ENCODE data around the gene ATF2.
"Not testable (repeated sequence)": the region's sequence is repeated elsewhere in the genome, so short reads cannot be mapped to it uniquely, and the experiment has no call there.

Gene ATF2

DNA sequence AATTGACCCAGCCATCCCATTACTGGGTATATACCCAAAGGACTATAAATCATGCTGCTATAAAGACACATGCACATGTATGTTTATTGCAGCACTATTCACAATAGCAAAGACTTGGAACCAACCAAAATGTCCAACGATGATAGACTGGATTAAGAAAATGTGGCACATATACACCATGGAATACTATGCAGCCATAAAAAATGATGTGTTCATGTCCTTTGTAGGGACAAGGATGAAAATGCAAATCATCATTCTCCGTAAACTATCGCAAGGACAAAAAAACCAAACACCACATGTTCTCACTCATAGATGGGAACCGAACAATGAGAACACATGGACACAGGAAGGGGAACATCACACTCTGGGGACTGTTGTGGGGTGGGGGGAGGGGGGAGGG is 83.9 kb downstream of the ATF2 start:
- not testable (repeated sequence) for DNase-seq (ENCODE audit: low spot score)

DNA sequence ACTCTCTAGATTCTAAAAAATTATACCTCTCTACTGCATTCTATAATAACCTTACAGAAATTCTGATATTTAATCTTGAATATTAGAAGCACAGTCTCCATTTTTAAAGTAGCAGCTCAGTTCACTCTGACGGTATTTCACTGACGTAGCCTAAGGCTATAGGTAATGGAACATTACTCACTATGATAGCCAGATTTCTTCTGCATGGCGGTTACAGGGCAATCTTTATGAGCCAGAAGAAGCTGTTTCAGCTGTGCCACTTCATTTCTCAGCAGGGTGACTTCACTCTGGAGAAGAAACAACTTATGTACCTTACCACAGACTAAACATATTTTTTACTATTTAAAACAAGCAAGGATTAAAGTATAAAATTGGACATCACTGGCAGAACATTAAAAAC is 87.5 kb downstream of the ATF2 start:
- no peak for DNase-seq (ENCODE audit: low spot score)

DNA sequence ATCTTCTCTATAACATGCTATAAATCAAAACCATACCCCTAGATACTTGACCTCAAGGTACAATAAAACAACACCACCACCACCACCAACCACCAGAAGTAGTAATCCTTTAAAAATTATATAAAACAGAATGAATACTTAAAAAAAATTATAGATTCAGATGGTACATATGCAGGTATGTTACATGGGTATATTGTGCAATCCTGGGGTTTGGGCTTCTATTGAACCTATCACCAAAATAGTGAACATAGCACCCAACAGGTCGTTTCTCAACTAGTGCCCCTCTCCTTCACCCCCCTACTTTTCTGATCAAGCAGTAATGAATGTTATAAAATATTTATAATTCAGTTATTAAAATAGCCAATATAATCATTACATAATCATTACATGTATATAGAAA is 91.7 kb downstream of the ATF2 start:
- no peak for DNase-seq (ENCODE audit: low spot score)

DNA sequence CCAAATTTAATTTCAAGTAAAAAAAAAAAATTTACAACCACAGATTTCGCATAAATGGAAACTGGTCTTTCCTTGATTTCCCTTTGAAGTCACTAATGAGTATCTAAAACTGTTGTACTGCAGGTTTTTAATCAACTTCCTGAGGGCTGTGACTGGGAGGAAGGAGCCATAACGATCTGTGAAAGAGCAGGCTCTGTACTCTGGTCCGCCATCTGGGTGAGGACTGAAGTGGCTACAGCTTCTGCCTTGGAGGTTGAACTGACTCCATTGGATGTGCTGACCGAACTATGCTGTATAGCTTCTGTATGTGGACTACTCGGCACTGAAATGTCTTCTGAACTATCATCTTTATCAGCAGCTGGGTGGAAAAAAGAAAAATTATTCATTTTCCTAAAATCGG is 93.5 kb downstream of the ATF2 start:
- no peak for DNase-seq (ENCODE audit: low spot score)

DNA sequence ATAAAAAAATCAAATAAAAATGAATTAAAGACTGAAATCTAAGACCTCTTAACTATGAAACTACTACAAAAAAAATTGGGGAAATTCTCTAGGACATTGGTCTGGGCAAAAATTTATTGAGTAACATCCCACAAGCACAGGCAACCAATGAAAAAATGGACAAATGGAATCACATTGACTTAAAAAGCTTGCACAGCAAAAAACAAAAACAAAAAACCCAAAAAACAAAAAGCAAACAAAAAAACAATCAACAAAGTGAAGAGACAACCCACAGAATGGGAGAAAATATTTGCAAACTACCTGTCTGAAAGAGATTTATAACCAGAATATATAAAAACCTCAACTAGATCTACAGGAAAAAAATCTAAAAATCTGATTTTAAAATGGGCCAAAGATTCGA is 99.5 kb downstream of the ATF2 start:
- no peak for DNase-seq (ENCODE audit: low spot score)

DNA sequence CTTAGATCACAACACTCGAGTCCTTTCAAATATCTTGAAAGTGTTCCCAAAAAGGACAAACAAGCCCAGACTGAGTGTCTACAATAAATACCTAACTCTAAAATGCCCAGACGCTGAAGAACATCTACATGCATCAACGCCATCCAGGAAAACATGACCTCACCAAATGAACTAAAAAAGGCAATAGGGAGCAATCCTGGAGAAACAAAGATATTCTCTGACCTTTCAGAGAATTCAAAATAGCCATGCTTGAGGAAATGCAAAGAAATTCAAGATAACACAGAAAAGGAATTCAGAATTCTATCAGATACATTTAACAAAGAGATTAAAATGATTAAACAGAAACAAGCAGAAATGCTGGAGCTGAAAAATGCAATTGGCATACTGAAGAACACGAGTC is 101.6 kb downstream of the ATF2 start:
- DNase-seq (ENCODE audit: low spot score), result no peak

DNA sequence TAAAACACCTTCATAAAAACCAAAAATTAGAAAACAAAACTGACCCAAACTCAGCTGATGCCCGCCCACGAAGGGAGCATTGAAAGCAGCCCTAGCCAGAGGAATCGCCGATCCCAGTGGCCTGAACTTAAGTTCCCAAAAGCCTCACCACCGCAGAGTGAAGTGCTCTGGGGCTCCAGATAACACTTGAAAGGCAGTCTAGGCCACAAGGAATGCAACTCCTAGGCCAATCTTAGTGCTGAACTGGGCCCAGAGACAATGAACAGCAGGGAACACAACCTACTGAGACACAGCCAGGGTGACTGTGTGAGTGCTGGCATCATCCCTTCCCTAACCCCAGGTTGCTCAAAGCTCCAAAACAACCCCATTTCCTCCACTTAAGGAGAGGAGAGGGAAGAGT is 103.2 kb downstream of the ATF2 start:
- no peak for DNase-seq (ENCODE audit: low spot score)

DNA sequence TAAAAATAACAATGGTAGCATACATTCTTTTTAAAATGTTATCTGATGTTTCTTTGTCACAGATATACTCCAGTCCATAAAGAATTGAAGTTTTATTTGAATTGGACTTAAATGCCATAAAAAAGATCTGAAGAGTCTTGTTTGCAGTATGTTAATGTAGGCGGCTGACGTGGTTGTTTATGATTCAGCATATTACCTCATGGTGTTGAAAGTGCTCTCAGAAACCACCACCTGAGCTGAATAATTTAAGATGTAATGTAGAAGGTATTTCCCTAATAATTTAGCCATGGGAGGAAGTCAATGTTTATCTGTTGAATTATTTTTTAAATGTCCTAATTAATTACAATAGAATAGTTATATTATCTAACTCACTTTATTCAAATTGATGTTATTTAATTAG is 104.3 kb downstream of the ATF2 start:
- DNase-seq (ENCODE audit: low spot score), result no peak

DNA sequence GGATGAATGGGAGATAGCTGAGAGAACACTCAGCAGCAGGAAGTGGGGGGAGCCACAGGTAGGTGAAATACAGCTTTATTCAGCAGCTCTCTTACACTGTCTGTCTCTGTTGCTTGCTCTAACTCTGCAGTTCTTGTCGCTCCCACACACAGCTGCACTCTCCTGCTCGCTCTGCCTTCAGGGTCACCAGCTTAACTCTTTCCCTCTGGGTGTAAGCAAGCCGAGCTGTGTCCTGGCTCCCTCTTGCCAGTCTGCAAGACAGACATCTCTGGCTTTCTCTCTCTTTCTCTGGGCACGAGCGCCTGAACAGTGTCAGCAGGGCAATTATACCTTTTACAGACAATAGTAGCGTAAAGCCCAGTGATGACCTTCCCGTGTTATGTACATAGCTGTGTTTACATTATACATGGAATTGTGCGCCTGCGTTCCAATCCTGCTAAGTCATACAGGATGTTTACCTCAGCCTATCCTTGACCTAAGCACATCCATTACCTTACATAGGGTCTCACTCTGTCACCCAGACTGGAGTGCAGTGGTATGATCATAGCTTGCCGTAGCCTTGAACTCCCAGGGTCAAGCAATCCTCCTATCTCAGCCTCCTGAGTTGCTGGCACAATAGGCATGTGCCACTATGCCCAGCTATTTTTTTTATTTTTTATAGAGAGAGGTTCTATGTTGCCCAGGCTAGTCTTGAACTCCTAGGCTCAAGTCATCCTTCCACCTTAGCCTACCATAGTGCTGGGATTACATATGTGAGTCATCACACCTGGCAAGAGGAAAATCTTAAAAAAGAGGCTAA is 105.0 kb downstream of the ATF2 start:
- peak; percentile 7 for DNase-seq (ENCODE audit: low spot score)

DNA sequence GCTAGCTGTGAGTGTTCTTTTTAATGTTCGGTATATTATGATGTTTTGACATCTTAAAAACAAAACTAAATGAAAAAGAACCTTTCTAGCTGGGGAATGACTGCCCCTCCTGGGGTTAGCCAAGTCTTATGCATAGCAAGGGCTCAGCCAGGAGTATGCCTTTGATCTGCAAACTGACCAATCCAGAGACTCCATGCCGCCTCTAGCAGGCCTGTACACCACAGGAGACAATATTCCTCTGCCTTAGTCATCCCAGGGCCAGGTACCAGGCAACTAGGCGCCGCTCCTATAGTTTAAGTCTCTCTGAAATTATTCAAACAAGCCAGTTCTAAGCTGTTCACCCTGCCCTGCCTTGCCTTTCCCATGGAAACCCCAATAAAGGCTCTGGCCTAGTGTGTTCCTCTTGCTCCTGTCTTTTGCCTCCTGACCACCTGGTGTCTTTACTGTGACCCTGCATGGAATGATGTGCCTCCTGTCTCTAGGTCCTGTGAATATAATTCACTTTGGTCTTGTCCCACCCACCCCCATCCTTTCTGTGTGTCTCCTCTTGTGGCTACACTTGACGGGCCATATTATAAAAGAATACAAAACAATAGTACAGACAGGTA is 110.8 kb downstream of the ATF2 start:
- no peak for DNase-seq (ENCODE audit: low spot score)

DNA sequence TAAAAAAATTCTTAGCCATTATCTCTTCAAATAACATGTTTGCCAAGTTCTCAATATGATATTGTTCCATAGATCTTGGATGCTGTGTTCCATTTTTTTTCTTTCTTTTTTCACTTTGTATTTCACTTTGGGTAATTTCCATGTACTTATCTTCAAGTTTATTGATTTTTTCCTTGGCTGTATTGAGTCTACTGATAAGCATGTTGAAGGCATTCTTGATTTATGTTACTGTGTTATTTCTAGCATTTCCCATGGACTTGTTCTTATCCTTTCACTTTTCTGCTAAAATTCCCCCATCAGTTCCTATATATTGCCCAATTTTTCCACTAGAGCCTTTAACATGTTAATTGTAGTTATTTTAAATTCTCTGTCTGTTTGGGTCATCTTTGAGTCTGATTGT is 112.0 kb downstream of the ATF2 start:
- no peak for DNase-seq (ENCODE audit: low spot score)

DNA sequence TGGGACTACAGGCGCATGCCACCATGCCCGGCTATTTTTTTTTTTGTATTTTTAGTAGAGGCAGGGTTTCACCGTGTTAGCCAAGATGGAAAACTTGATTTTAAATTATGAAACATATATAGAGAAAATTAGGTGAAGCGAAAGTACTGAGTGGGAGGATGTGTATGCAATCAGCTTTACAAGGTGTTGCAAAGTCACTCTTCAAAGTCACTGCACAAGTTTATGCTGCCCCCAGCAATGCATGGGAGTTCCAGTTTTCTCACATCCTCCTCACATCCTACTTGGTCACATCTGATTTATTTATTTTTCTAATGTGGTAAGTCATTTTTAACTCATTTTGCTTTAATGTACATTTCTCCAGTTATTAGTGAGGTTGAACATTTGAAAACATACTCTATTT is 113.7 kb downstream of the ATF2 start:
- DNase-seq (ENCODE audit: low spot score), result no peak

DNA sequence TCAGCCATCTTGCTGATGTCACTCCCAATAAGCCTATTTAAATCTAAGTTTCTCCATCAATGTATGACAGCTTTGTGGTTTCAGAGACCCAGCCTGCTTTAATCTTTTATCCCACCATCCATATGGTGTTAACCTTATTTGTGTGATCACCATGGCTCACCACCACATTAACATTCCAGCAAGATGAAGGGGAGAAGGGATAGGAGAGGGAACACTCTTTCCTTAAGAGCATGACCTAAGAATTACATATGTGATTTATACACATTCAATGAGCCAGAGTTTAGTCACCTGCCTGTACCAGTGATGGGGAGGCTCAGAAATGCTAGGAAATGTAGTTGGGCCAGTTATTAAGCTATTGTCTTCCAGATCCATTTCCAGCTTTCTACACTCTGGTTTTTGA is 118.3 kb downstream of the ATF2 start:
- no peak for DNase-seq (ENCODE audit: low spot score)

DNA sequence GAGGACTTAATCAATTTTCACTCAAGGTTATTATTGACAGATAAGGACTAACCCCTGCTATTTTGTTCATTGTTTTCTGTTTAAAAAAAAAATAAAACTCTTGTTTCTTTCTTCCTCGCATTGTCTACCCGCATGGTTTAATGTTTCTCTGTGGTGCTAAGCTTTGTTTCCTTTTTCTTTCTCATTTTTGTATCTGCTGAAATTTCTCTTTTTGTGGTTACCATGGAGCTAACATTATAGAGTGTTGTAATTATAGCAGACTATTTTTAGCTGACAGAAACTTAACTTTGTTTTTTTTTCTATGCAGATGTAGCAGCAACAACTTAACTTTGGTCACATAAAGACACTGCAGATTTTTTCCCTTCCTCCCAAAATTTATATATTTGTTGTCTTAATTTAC is 119.7 kb downstream of the ATF2 start:
- no peak for DNase-seq (ENCODE audit: low spot score)

DNA sequence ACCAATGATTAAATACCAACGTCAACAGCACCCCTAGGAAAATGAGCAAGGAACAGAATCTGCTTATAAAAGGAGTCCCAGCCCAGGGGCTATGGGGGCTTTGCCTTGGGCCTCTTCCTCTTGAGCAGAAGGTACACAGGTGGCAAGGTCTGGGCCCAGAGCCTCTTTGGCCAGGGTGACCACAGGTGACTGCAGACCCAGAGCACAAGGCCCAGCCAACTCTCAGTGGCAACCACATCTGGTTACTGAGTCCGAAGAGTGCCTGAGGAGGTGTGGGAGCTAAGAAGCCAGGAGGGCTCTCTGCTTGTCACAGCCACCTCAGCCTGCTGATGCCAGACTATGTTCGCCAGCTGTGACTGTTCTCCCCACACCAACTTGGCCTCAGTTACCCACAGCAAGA is 128.5 kb downstream of the ATF2 start:
- no peak for DNase-seq (ENCODE audit: low spot score)

DNA sequence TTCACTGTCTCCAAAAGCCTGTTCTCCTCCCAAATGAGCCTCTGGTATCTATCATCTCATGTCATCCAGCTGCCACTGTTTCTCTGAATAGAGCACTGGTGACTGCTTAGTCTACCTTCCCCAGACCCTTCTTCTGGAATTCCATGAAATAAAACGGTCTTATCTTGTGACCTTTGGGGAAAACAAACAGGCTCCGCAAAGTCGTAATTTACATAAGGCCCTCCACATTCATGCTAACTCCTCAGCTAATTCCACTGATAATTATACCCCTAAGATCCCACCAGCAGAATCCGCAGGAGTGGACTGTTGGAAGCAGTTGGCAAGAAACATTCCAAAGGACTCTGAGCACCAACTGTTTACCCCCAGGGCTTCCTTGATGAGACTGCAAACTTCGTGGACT is 129.0 kb downstream of the ATF2 start:
- DNase-seq (ENCODE audit: low spot score), result no peak

DNA sequence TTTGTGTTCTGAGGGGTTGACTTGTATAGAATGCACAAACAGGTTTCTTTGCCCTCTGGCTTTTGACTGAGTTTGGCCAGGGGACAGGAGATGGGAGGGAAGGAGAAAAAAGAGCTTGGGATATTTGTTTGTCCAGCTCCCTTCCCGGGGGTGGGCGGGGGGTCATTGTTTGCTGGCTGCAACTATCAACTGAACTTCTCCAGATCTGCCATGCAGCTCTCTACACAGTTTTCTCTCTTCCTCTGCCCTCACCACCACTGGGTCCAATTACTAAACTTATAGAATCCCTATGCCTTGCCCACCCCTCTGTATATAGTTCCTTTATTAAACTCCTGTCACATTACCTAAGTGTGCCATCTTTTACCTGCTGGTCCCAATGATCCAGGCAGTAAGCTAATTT is 130.1 kb downstream of the ATF2 start:
- no peak for DNase-seq (ENCODE audit: low spot score)

DNA sequence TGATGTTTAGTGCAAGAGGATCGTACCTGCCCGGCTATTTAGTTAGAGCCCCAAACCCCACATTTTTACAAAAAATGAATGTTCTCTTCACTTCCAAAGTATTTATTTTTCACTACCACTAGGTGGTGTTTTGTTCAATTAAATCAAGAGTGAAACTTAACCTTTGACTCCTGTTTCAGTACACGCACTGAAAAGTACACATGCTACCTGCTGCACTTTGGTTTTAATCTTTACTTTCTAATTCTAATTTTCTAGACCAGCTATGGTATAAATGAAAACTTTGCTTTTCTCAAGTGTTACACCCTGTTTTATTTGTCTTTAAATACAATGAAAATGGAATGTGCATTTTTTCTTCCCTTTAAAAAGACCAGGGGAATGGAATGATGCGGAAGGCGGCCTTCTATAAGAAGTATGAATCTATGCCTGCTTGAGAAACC is 131.4 kb downstream of the ATF2 start:
- no peak for DNase-seq (ENCODE audit: low spot score)

DNA sequence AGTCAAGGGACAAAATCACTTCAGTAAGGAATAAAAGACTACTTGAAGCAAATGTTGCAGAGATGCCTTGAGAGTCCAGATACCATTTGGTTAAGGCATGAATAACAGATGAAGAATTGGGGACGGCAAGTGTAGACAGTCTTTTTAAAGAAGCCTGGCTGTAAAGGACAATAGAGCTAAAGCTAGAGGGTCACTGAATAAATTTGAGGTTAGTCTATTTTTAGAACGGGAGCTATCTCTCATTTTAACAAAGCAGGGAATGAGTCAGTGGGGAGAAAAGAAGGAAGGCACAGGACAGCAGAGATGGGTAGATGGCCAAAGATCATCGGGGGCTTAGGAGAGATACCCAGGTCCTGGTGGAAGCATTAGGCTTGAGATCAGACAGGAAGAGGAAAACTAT is 132.2 kb downstream of the ATF2 start:
- DNase-seq (ENCODE audit: low spot score), result no peak

DNA sequence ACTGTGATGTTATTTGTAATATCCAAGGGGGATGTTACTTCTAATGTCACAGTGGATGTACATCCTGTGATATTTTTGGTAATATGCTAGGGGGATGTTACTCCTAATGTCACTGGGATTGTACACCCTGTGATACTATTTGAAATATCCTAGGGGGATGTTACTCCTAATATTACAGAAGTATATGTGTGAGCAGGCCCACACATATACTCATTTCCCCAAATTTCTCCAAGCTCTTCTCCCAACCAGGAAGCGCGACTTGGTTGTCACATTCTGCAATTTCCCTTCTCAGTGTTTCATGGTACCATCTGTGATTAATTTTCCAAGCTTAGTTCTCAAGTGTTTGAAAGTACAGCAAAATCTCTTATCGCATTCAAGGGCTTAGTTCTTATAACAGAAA is 133.3 kb downstream of the ATF2 start:
- no peak for DNase-seq (ENCODE audit: low spot score)

DNA sequence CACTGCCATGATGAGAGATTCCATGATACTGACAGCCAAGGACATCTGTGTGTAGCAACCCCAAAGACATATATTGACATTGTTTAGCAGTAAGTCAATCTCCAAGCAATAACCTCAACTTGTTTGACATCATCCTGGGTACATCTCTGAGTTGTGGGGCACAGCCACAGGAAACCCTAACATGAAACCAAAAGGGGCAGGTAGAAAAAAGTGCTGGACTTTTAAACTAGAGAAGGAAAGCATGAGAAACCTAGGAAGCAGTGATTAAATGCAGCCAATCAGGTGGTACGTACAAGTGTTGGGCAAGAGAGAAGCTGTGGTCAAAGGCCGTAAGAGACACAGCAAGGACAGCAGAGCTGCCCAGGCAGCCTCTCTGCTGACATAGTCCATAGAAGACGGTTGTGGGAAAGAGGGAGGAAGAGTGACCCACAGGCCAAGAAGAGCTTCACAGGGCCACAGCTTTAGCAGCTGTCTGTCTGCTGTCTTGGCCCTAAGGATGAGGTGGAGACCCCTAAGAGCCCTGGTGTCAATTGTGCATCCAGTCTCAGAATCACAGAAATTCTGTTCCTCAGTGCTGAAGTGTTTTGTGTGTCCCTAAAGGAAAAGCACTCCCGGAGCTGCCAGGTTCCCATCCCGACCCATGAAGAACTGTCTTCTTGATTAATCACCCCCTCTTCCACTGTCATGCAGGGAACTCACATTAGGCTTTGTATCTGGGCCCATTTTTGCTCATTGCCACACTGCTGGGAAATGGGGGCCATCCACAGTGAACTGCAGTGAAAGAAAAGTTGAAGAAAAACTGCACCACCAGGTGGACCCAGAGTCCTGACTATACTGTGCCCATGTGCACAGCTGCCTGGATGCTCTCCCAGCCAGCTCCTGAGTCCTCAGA is 137.4 kb downstream of the ATF2 start:
- no peak for DNase-seq (ENCODE audit: low spot score)

DNA sequence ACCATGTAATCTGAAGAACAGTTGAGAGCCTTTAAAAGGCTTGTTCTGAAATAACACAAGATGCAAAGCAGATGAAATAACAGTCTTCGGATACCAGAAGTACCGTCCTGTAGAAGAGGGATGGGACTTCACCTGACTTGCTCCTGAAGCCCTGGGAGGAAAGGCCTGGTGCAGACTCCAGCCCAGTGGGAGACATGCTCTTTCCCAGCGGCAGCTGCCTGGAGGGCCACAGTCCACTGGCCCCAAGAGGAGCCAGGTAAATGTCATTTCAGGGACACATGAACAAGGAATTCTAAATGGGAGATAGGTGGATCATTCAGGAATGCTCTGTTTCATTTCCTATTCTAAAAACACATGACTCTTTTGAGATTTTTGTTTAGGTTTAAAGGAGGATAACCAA is 140.2 kb downstream of the ATF2 start:
- DNase-seq (ENCODE audit: low spot score), result no peak

DNA sequence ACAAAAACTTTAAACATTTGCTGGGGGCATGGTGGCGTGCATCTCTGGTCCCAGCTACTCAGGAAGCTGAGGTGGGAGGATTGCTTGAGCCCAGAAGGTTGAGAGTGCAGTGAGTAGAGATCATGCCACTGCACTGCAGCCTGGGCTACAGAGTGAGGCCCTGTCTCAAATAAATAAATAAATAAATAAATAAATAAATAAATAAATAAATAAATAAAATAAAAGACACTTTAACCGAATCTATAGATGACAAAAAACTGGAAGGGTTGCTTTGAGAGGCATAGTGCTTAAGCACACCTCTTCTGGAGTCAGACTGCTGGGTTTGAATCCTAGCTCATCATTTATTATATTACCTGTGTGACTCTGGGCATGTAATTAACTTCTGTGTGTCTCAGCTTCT is 141.6 kb downstream of the ATF2 start:
- no peak for DNase-seq (ENCODE audit: low spot score)

All from HuH-7.5 (cell line).